NCI-H128 (cell line): ENCODE measurements around the gene POLR2I.
"Not testable (repeated sequence)": the region's sequence is repeated elsewhere in the genome, so short reads cannot be mapped to it uniquely, and the experiment has no call there.

Experiments
- DNase-seq: peaks from one replicate; lab custom pipeline; 2025; ENCODE audit not compliant: unreplicated experiment; lab: John Stamatoyannopoulos, UW

The POLR2I gene

GRCh38 chr19:36101550-36102327 is 12.9 kb downstream of the POLR2I start:
- DNase-seq = no peak

- DNase-seq = no peak
Observed at GRCh38 chr19:36100476-36100875, 14.2 kb downstream of the POLR2I start.

DNA sequence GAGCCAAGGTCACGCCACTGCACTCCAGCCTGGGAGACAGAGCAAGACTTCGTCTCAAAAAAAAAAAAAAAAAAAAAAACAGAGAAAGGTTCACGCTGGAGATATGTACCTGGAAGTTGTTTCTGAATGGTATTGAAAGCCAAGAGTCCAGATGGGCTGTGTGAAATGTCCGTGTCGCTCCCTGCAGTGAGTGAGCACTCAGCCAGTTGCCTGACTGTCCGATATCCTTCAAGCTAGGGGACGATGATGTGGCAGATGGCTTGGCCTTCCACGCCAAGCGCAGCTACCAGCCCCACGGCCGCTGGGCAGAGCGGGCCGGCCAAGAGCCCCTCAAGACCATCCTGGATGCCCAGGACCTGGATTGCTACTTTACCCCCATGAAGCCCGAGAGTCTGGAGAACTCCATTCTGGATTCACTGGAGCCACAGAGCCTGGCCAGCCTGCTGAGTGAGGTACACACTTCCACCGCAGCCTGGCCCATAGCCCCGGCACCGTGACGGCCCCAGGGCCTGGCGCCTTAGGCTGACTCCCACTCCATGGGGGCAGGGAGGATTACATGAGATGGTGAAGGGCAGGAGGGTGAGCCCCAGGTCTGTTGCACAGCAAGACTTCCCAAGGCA is 15.4 kb downstream of the POLR2I start:
- DNase-seq = no peak

DNA sequence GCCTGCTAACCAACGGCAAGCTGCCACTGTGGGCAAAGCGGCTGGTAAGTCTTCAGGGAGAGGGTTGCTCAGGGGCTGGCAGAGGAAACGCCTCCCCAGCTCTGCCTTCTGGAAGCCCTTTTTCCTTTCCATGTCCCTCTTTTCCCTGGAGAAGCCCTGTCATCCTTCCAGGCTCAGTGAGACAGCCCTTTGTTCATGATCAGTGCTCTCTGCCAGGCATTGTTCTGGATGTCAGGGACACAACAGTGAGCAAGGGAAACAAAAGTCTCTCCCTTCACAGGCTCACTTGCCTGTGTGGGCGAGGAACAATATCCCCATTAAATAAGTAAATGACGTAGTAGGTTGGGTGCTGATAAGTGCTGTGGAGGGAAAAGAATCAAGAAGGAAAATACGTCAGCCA is 17.6 kb downstream of the POLR2I start:
- DNase-seq = no peak

- no peak for DNase-seq
Observed at GRCh38 chr19:36093687-36094086, 21.0 kb downstream of the POLR2I start.

DNA sequence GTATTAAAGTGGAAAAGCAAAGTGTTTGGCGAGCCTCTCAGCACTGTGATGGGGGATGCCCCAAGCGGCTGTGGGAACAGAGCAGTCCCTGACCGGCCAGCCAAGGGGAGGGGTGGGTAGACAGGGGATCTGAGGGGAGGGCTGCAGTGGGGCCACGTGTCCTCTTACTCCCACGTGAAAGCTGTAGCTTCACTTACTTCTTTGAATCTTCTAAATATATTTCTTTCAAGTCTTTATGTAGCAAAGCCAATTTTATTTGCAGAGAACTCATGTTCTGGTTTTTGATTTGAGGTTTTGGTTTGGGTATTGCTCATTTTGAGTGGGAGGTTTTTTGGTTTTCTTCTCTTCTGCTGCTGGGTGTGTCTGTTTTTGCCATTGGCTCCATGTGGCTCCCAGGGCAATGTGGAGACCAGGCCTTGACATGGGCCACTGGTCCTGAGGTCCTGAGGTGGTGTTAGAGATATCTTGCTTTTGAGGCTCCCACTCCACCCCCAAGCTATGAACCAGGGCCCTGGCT is 21.5 kb downstream of the POLR2I start:
- no peak for DNase-seq

- no peak for DNase-seq
Observed at GRCh38 chr19:36092566-36092965, 22.1 kb downstream of the POLR2I start.

DNA sequence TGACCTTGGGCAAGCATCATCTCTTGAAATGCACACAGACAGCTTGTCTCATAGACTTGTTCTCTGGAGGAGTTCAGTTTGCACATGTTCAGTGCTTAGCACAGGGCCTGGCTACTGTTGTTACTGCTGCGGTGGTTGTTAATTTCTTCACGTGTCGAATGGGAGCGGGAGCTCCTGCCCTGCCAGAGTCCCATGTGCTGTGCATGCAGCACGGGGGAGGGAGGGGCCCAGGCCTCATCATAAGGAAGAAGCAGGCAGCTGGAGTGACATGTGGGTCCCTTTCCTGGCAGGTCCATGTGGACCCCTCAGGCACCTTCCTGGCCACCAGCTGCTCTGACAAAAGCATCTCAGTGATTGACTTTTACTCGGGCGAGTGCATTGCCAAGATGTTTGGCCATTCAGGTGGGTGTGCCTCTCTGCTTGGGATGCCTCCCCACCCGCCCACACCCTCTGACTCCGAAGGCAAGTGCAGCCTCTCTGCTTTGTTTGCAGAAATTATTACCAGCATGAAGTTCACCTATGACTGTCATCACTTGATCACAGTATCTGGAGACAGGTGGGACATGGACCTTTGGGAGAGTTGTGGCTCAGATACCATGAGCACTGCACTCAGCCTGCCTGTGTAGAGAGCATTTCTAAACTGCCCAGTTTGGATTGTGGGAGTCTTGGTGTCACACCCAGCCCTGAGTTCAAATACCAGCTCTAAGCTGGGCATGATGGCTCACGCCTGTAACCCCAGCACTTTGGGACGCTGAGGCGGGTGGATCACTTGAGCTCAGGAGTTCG is 23.6 kb downstream of the POLR2I start:
- no peak for DNase-seq

- no peak for DNase-seq
Observed at GRCh38 chr19:36089847-36090246, 24.8 kb downstream of the POLR2I start.

GRCh38 chr19:36086326-36086725 is 28.3 kb downstream of the POLR2I start:
- DNase-seq = no peak

DNA sequence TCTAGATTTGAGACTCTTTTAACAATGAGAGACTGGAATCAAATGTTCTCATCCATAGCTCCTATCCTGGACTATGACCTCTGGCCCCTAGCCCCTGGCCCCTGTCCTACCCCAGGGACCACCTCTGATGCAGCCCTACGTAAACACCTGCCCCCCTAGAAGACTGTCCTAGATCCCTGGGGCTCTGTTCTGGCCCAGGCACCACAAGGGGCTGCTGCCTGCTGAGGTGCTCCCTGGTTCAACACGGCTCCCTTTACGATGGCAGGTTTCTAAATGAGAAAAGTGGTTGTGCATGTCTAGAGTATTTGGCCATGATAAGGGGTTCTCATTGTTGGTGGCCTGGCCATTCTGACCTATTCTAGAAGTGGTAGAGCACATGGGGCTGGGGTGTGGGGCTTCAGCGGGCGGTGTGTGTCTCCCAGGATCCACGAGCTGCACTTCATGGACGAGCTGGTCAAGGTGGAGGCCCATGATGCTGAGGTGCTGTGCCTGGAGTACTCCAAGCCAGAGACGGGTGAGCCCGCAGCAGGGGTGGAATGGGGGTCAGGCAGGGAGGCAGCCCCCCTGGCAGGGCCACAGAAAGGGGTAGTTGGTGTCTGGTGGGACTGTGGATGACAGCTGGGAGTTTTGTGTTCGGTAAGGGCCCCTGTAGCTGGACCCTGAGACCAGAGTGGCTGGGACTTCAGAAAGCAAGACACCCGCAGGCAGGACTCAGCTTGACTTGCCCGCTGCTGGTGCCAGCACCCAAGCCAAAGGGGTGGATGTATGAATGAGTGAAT is 30.3 kb downstream of the POLR2I start:
- no peak for DNase-seq

DNA sequence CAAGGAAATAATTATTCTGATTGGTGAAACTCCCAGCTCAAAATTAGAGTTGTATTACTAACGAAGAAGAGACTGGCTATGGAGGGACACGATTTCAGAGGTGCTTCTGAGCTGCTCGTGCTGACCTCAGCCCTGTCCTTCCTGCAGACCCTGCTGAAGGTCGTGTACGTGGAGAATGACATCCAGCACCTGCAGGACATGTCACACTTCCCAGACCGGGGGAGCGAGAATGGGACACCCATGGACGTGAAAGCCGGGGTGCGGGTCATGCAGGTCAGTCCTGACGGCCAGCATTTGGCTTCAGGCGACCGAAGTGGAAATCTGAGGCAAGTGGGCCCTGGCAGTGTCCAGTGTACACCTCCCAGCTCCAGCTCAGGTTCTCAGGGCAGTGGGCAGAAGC is 31.8 kb downstream of the POLR2I start:
- DNase-seq = no peak

DNA sequence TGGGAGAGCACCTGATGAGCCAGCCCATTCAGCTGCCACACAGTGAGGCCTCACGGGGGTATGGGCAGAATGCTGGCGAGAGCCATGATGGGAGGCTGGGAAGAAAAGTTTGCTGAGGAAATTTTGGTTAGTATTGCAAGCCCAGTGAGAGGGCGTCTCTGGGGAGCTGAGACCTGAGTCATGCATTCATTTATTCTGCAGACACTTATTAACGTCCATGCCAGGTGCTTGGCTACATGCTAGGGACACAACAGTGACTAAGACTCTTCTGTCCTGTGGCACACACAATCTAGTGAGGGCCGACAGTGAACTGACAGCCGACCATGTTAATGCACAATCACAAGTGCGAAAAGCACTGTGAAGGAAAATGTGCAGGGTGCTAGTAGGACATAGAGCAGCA is 32.8 kb downstream of the POLR2I start:
- no peak for DNase-seq

- DNase-seq = no peak
Observed at GRCh38 chr19:36081385-36081784, 33.3 kb downstream of the POLR2I start.

GRCh38 chr19:36079389-36079945 is 35.2 kb downstream of the POLR2I start:
- no peak for DNase-seq

DNA sequence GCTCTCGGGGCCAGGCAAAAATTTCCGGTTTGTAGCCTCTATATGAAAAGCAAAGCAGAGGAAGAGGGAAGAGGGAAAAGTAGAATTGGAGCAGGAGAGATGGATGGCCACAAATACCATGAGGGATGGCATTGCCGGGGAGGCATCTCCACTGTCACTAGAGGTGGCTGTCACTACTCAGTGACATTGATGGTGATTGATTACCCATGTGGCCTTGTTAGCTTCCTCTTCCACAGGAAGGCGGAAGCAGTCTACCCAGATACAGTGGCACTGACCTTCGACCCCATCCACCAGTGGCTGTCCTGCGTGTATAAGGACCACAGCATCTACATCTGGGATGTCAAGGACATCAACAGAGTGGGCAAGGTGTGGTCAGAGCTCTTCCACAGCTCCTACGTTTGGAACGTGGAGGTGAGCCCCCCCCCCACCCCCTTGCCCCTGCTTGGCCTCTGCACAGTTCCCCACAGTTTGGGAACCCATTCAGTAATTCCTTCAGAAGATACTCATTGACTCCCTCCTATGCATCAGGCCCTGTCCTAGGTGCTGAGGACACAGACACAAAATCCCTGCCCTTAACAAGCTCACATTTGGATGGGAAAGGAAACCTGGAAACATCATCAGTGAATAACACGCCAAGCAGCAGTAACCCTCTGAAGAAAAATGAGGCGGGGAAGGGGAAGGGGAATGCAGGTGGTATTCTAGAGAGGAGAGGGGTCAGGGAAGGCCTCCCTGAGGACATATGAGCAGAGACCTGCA is 41.4 kb downstream of the POLR2I start:
- no peak for DNase-seq

GRCh38 chr19:36072081-36072480 is 42.6 kb downstream of the POLR2I start:
- DNase-seq = no peak

DNA sequence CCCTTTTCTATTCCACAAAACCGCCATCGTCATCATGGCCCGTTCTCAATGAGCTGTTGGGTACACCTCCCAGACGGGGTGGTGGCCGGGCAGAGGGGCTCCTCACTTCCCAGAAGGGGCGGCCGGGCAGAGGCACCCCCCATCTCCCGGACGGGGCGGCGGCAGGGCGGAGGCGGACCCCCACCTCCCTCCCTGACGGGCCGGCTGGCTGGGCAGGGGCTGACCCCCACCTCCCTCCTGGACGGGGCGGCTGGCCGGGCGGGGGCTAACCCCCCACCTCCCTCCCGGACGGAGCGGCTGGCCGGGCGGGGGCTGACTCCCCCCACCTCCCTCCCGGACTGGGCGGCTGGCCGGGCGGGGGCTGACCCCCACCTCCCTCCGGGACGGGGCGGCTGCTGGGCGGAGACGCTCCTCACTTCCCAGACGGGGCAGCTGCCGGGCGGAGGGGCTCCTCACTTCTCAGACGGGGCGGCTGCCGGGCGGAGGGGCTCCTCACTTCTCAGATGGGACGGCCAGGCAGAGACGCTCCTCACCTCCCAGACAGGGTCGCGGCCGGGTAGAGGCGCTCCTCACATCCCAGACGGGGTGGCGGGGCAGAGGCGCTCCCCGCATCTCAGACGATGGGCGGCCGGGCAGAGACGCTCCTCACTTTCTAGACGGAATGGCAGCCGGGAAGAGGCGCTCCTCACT is 45.7 kb downstream of the POLR2I start:
- not testable (repeated sequence) for DNase-seq

- no peak for DNase-seq
Observed at GRCh38 chr19:36067681-36068080, 47.0 kb downstream of the POLR2I start.
